ENCODE data around the gene HDGFL3. TPM values are rescaled to one million over a fixed set of nuclear protein-coding genes. Genes with fewer than 3 reads are reported as not detected.
"Not testable (repeated sequence)": the region's sequence is repeated elsewhere in the genome, so short reads cannot be mapped to it uniquely, and the experiment has no call there.

The HDGFL3 gene
- total and polyA plus RNA-seq, 9 donors = 24.7 to 67.6 (median 52.6) TPM

DNA sequence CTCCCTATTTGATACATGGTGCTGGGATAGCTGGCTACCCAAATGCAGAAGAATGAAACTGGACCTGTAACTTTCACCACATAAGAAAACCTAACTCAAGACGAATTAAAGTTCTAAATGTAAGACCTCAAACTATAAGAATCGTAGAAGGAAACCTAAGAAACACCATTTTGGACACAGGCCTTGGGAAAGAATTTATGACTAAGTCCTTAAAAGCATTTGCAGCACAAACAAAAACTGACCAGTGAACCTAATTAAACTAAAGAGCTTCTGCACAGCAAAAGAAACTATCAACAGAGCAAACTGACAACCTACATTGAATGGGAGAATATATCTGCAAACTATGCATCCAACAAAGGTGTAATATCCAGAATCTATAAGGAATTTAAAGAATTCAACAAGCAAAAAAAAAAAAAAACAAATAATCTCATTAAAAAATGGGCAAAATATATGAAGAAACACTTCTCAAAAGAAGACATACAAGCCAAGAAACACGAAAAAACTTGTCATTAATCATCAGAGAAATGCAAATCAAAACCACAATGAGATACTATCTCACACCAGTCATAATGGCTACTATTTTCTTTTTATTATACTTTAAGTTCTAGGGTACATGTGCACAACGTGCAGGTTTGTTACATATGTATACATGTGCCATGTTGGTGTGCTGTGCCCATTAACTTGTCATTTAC is 37.0 kb downstream of the HDGFL3 start:
- Histone ChIP-seq H3K9me3 (no peaks in the 10 kb centered on the region), H3K36me3 (no peaks in the 10 kb centered on the region), H3K4me1 (ENCODE audit: insufficient read depth) (no peaks in the 10 kb centered on the region), H3K27ac (no peak overlapping the region), H3K4me3 (no peak overlapping the region), H3K27me3 (no peaks in the 10 kb centered on the region)
- intact Hi-C loops (cut with DNase I) = no loop called here
- TF ChIP-seq POLR2A (IDR thresholded peaks at IDR 0.05) (no peak), EP300 (IDR thresholded peaks at IDR 0.05) (no peak), CTCF (IDR thresholded peaks at IDR 0.05) (no peak)
- 81 to 90% (median 90%) methylated on average over 4 of the region's 4 CpGs for WGBS, 3 donors
- DNase-seq = no peak

DNA sequence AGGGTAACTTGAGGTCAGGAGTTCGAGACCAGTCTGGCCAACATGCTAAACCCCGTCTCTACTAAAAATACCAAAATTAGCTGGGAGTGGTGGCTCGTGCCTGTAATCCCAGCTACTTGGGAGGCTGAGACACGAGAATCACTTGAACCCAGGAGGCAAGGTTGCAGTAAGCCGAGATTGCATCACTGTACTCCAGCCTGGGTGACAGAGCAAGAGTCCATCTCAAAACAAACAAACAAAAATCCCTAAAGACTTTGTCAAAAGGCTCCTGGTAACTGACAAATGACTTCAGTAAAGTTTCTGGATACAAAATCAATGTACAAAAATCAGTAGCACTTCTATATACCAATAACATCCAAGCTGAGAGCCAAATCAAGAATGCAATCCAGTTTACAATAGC is 38.0 kb downstream of the HDGFL3 start:
- intact Hi-C loops (cut with DNase I); H3K4me1 ChIP-seq (ENCODE audit: insufficient read depth); H3K4me3 ChIP-seq; H3K27me3 ChIP-seq; H3K9me3 ChIP-seq; H3K36me3 ChIP-seq; H3K27ac ChIP-seq; DNase-seq: not testable (repeated sequence)
- WGBS, 3 donors = 95% methylated on average over 5 of the region's 5 CpGs

DNA sequence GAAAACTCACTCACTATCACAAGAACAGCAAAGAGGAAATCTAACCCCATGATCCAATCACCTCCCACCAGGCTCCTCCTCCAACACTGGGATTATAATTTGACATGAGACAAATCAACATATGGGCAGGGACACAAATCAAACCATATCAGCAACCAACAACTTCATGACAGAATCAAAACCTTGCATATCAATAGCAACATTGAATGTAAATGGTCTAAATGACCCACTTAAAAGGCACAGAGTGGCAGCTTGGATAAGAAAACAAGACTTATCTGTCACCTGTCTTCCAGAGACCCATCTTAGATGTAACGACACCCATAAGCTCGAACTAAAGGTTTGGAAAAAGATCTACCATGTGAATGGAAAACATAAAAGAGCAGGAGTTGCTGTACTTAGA is 40.8 kb downstream of the HDGFL3 start:
- no peak for DNase-seq
- Histone ChIP-seq H3K9me3 (no peaks in the 10 kb centered on the region), H3K4me1 (ENCODE audit: insufficient read depth) (no peaks in the 10 kb centered on the region), H3K27me3 (no peaks in the 10 kb centered on the region), H3K4me3 (no peak overlapping the region), H3K27ac (no peak overlapping the region), H3K36me3 (no peaks in the 10 kb centered on the region)
- TF ChIP-seq POLR2A (IDR thresholded peaks at IDR 0.05) = no peak
- no peak for TF ChIP-seq EP300 (IDR thresholded peaks at IDR 0.05)
- no peak for TF ChIP-seq CTCF (IDR thresholded peaks at IDR 0.05)
- intact Hi-C loops (cut with DNase I) = no loop called here
- WGBS, 3 donors = 94 to 96% (median 94%) methylated on average over 2 of the region's 2 CpGs

DNA sequence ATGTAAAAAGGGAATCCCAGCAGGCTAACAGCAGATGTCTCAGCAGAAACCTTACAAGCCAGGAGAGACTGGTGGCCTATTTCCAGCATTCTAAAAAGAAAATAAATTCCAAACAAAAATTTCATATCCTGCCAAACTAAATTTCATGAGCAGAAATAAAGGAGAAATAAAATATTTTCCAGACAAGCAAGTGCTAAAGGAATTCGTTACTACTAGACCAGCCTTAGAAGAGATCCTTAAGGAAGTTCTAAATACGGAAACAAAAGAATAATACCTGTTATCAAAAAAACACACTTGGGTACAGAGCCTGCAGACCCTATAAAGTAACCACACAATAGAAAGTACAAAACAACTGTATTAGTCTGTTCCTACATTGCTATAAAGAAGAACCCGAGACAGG is 41.4 kb downstream of the HDGFL3 start:
- no peak for DNase-seq
- 90 to 93% (median 91%) methylated on average over 3 of the region's 3 CpGs for WGBS, 3 donors
- Histone ChIP-seq H3K27ac (no peak overlapping the region), H3K9me3 (no peaks in the 10 kb centered on the region), H3K36me3 (no peaks in the 10 kb centered on the region), H3K4me1 (ENCODE audit: insufficient read depth) (no peaks in the 10 kb centered on the region), H3K4me3 (no peak overlapping the region), H3K27me3 (no peaks in the 10 kb centered on the region)
- intact Hi-C loops (cut with DNase I) = no loop called here
- no peak for TF ChIP-seq CTCF (IDR thresholded peaks at IDR 0.05)
- TF ChIP-seq POLR2A (IDR thresholded peaks at IDR 0.05) = no peak

DNA sequence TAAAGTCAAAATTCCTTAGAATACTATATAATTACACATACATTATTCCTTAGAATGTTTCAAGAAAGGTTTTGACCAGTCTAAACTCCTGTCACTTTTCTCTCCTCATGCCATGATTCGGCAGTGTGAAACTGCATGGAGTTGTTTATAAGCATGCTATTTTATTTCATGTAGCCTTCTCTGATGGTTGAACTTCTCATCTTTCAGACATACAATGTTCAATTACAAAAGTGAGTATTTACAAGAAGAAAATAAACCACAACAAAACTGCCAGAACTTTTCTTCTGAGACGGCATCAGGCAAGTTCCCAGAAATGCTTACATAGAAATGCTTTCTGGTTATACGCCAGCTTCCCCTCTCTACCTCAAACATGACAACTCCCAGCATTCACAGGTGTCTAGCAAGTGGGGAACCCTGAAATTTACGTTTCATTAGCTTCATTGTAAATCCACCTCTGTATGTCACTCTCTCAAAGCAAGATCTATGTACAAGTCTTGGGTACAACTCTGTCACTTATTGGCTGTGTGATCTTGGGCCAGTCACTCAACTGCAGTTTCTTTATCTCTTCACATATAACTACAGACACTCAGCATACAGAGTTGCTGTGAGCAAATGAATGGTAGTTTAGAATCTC is 42.7 kb downstream of the HDGFL3 start:
- no peak for DNase-seq
- Histone ChIP-seq H3K4me1 (ENCODE audit: insufficient read depth) (no peaks in the 10 kb centered on the region), H3K36me3 (no peaks in the 10 kb centered on the region), H3K9me3 (no peaks in the 10 kb centered on the region), H3K27ac (no peak overlapping the region), H3K27me3 (no peaks in the 10 kb centered on the region), H3K4me3 (no peak overlapping the region)
- intact Hi-C loops (cut with DNase I) = no loop called here
- TF ChIP-seq CTCF (IDR thresholded peaks at IDR 0.05) (no peak), EP300 (IDR thresholded peaks at IDR 0.05) (no peak), POLR2A (IDR thresholded peaks at IDR 0.05) (no peak)
- WGBS, 3 donors = 91 to 93% (median 93%) methylated on average over 4 of the region's 4 CpGs

Data from ovary (tissue), 9 donors.